K562 (cell line): ENCODE results near the gene PRKAG1. TPM values are rescaled to one million over a fixed set of nuclear protein-coding genes. Genes with fewer than 3 reads are reported as not detected.

ENCODE experiments used
- FOXK2 ChIP-seq, 2 experiments: fragments of 450-650 bp; IDR thresholded peaks in 1 of 2; conservative IDR thresholded peaks in 1 of 2; 2 replicates each; pipeline ENCODE4 v1.6.1; 2016; ENCODE audit warnings: low read depth in 2 of 2, mild to moderate bottlenecking in 1 of 2
- MYC ChIP-seq, 2 experiments: fragments of 250-450 bp in 1 of 2; sonication (Bioruptor Pico) in 1 of 2; IDR thresholded peaks; 2 replicates each; pipeline versions ENCODE4 v1.5.1 to v1.6.1; 2012 to 2021; ENCODE audit warnings: low read depth in 2 of 2, borderline replicate concordance in 1 of 2, improper control_type of control experiment in 1 of 2, low read length in 1 of 2, mild to moderate bottlenecking in 1 of 2, moderate library complexity in 1 of 2
- NBN ChIP-seq: fragments of 450-650 bp; IDR thresholded peaks from 2 replicates; pipeline ENCODE4 v1.6.1; 2016; ENCODE audit warnings: low read depth, mild to moderate bottlenecking
- NFIX ChIP-seq: fragments of 250-450 bp; sonication (Bioruptor Pico); IDR thresholded peaks from 2 replicates; pipeline ENCODE4 v1.4.0; 2020; ENCODE audit warnings: low read depth, mild to moderate bottlenecking, moderate library complexity
- SRSF7 ChIP-seq: fragments of 200-400 bp; formaldehyde crosslinking; optimal IDR thresholded peaks from 2 replicates; pipeline ENCODE3; 2017; ENCODE audit warnings: mild to moderate bottlenecking, low read depth, low read length
- polyA plus RNA-seq, 8 experiments: library from polyadenylated mRNA; depleted of rRNA in 4 of 8; stranded (reverse) in 5 of 8; unstranded in 3 of 8; fragments of >200 nt; fragmentation: Nextera tagmentation in 2 of 8; fragmentation: Illumina TruSeq in 1 of 8; extraction: Ambion mirVana in 2 of 8; extraction: Trizol in 1 of 8; gene quantifications; 2 replicates each; pipeline versions ENCODE4 v1.2.1 to v1.2.3, GENCODE V29; 2011 to 2014; ENCODE audit warnings: inconsistent platforms in 1 of 8, missing spikeins in 1 of 8
- total RNA-seq, 7 experiments: library from RNA; depleted of rRNA in 6 of 7; stranded (reverse); fragments of >200 nt in 6 of 7; fragmentation: Illumina TruSeq in 2 of 7; extraction: Trizol in 2 of 7; gene quantifications; 2 replicates each; pipeline versions ENCODE4 v1.2.1 to v1.2.3, GENCODE V29; 2011 to 2021; ENCODE audit warnings: low replicate concordance in 1 of 7
- TF ChIP-seq, protein P1 (sequence below): sonication (generic); formaldehyde crosslinking; IDR thresholded peaks from 2 replicates; pipeline ENCODE4 v1.9.0; 2022; ENCODE audit warnings: mild to moderate bottlenecking, missing genetic modification reagents

The PRKAG1 gene
- total and polyA plus RNA-seq, 9 of the 15 experiments (the other 6 are each of a cell fraction or from before 2014, with no cell fraction given): 51.1 to 126 (median 79.1) TPM

DNA sequence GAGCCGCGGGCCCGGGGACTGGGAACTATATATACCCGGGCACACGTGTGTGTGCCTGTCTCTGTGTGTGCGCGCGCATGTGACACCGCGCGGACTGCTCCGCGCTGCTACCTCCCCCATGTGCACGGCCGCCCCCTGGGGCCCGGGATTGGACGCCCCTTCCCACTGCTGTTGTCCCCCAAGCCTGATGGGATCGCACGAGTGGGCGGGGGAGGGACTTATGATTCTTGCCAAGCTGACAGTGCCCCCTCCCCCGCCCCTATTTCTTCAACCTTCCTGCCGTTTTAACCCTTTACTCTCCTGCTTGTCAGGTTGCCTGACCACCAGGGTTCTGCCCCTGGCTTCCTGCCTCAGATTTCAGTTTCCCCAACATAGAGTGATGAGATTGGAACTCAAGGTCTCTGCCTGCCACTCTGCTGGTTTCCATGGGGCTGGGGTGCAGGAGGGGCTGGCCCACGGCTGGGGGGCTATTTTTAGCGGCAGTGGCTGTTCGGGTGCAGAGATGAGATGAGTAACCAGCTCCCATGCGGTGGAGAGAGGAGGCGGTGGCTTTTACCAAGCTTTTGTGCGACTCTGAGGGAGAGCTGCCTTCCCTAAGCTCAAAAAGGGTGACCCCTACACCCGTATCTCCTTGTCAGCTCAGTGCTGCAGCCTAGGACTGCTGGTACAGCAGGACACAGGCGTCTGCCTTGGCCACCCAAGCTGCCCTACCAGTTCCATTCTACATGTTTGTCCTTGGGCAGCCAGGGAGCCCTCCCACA is 19.0 kb downstream of the PRKAG1 start, which contains the start of gene DDN (continued):
- no peak for TF ChIP-seq FOXK2 (conservative IDR thresholded peaks at IDR 0.05 in 1 of 2, IDR thresholded peaks at IDR 0.05 in 1 of 2; ENCODE audit: low read depth in 2 of 2)
- TF ChIP-seq MYC (IDR thresholded peaks at IDR 0.05; ENCODE audit: low read depth, low read length): peak; percentile 28; the same call in 1 of the 2 replicates
- TF ChIP-seq MYC (CRISPR knock-in tag; IDR thresholded peaks at IDR 0.05; ENCODE audit: borderline replicate concordance, low read depth): no peak
- TF ChIP-seq, protein P1, sequence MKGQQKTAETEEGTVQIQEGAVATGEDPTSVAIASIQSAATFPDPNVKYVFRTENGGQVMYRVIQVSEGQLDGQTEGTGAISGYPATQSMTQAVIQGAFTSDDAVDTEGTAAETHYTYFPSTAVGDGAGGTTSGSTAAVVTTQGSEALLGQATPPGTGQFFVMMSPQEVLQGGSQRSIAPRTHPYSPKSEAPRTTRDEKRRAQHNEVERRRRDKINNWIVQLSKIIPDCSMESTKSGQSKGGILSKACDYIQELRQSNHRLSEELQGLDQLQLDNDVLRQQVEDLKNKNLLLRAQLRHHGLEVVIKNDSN (CRISPR knock-in tag): 0 out of 2 replicates have a peak, but pooled peaks have one; percentile 20
- no peak for TF ChIP-seq NFIX (CRISPR knock-in tag)
- TF ChIP-seq SRSF7: no peak
- TF ChIP-seq NBN: no peak
